GM12878 (cell line): ENCODE results near the gene NAALADL2. TPM values are rescaled to one million over a fixed set of nuclear protein-coding genes. Genes with fewer than 3 reads are reported as not detected.

ENCODE experiments used
- BCLAF1 ChIP-seq: fragments of 450-650 bp; IDR thresholded peaks from 2 replicates; pipeline ENCODE4 v1.6.1; 2017; ENCODE audit warnings: antibody characterized with exemption, mild to moderate bottlenecking, moderate library complexity
- BMI1 ChIP-seq: fragments of 450-650 bp; IDR thresholded peaks from 2 replicates; pipeline ENCODE4 v1.6.1; 2016; ENCODE audit warnings: mild to moderate bottlenecking, moderate library complexity, borderline replicate concordance
- CBFB ChIP-seq: IDR thresholded peaks from 2 replicates; pipeline ENCODE4 v1.6.1; 2016; ENCODE audit warnings: antibody characterized with exemption, low read depth
- EP300 ChIP-seq, 2 experiments: fragments of 150-350 bp in 1 of 2; IDR thresholded peaks; 2 replicates each; pipeline ENCODE4 v1.6.1; 2011 to 2012; ENCODE audit warnings: low read depth in 2 of 2, low read length in 2 of 2, borderline replicate concordance in 1 of 2, improper control_type of control experiment in 1 of 2, inconsistent platforms in 1 of 2; ENCODE audit not compliant: control insufficient read depth in 1 of 2
- HDAC6 ChIP-seq: fragments of 200-600 bp; sonication (generic); IDR thresholded peaks from one replicate; pipeline ENCODE4 v1.8.0; 2017; ENCODE audit warnings: antibody characterized with exemption; ENCODE audit not compliant: unreplicated experiment
- HDGF ChIP-seq: fragments of 450-650 bp; IDR thresholded peaks from 2 replicates; pipeline ENCODE4 v1.6.1; 2016; ENCODE audit warnings: antibody characterized with exemption
- MLLT1 ChIP-seq: fragments of 450-650 bp; IDR thresholded peaks from 2 replicates; pipeline ENCODE4 v1.6.1; 2016; ENCODE audit warnings: mild to moderate bottlenecking
- PAX5 ChIP-seq: IDR thresholded peaks from 2 replicates; pipeline ENCODE4 v1.6.1; 2011; ENCODE audit warnings: low read depth, low read length, borderline replicate concordance
- SUZ12 ChIP-seq: fragments of 200-600 bp; sonication (generic); IDR thresholded peaks from one replicate; pipeline ENCODE4 v1.6.1; 2018; ENCODE audit warnings: antibody characterized with exemption, mild to moderate bottlenecking; ENCODE audit not compliant: unreplicated experiment
- TCF12 ChIP-seq: IDR thresholded peaks from 2 replicates; pipeline ENCODE4 v1.6.1; 2011; ENCODE audit warnings: low read depth, mild to moderate bottlenecking, low read length
- ZBTB11 ChIP-seq: fragments of 450-650 bp; formaldehyde crosslinking; IDR thresholded peaks from 2 replicates; pipeline ENCODE4 v1.5.0; 2022; ENCODE audit warnings: mild to moderate bottlenecking, missing genetic modification characterization
- polyA plus RNA-seq, 11 experiments: library from polyadenylated mRNA; depleted of rRNA in 4 of 11; unstranded in 6 of 11; stranded (reverse) in 5 of 11; fragments of >200 nt; fragmentation: Nextera tagmentation in 4 of 11; fragmentation: Illumina TruSeq in 1 of 11; extraction: Ambion mirVana in 4 of 11; extraction: Trizol in 1 of 11; gene quantifications; 1 replicate in 1 of 11; 2 replicates in 10 of 11; pipeline versions ENCODE4 v1.2.1 to v1.2.3, GENCODE V29; 2011 to 2016; ENCODE audit warnings: inconsistent platforms in 2 of 11, missing spikeins in 2 of 11, low read depth in 1 of 11
- total RNA-seq, 4 experiments: library from RNA; depleted of rRNA in 3 of 4; stranded (reverse); fragments of >200 nt in 3 of 4; fragmentation: Illumina TruSeq in 1 of 4; extraction: Trizol in 1 of 4; gene quantifications; 2 replicates each; pipeline versions ENCODE4 v1.2.1 to v1.2.3, GENCODE V29; 2013 to 2021

NAALADL2 gene
- total and polyA plus RNA-seq, 10 of the 15 experiments (the other 5 are each of a cell fraction or from before 2014, with no cell fraction given): 0.06 to 10.8 (median 0.46) TPM

- TF ChIP-seq MLLT1: no peak
- TF ChIP-seq BCLAF1: no peak
- no peak for TF ChIP-seq HDGF
- TF ChIP-seq EP300 (IDR thresholded peaks at IDR 0.05; ENCODE audit: borderline replicate concordance in 1 of 2, control insufficient read depth in 1 of 2, low read depth in 2 of 2, low read length in 2 of 2): no peak
- no peak for TF ChIP-seq PAX5
- TF ChIP-seq TCF12: no peak
- TF ChIP-seq CBFB: no peak
- TF ChIP-seq HDAC6: no peak
- TF ChIP-seq SUZ12: no peak
- TF ChIP-seq ZBTB11 (CRISPR knock-in tag): no peak
- TF ChIP-seq BMI1: no peak
Measured at GRCh38 chr3:175301741-175302140, 442.6 kb downstream of the NAALADL2 start (continued).
